Stomach smooth muscle (tissue), 2 donors: Measurements from ENCODE around the gene PIP5K1C.

Source experiments
- H3K27ac ChIP-seq: one replicate; pipeline ENCODE4 v1.7.0; 2013; ENCODE audit warnings: mild to moderate bottlenecking, low read length, inconsistent platforms
- H3K27me3 ChIP-seq, 2 donors: one replicate each; pipeline ENCODE4 v1.7.0; 2013; ENCODE audit warnings: low read length in 2 of 2; ENCODE audit not compliant: insufficient read depth in 2 of 2, control insufficient read depth in 1 of 2
- H3K36me3 ChIP-seq, 2 donors: one replicate each; pipeline ENCODE4 v1.7.0; 2013; ENCODE audit warnings: low read length in 2 of 2; ENCODE audit not compliant: control insufficient read depth in 2 of 2, insufficient read depth in 2 of 2
- H3K4me1 ChIP-seq: one replicate; pipeline ENCODE4 v1.7.0; 2013; ENCODE audit warnings: low read length; ENCODE audit not compliant: control insufficient read depth, insufficient read depth
- H3K4me3 ChIP-seq, 2 donors: one replicate each; pipeline ENCODE4 v1.7.0; 2013; ENCODE audit warnings: low read length in 2 of 2
- H3K9ac ChIP-seq, 2 donors: one replicate each; pipeline ENCODE4 v1.7.0; 2013; ENCODE audit warnings: low read length in 2 of 2, mild to moderate bottlenecking in 1 of 2
- H3K9me3 ChIP-seq, 2 donors: one replicate each; pipeline ENCODE4 v1.7.0; 2013; ENCODE audit warnings: low read length in 2 of 2; ENCODE audit not compliant: control insufficient read depth in 2 of 2
- donor health status: healthy.
- donor health status: Pancreatic carcinoma.

PIP5K1C gene

DNA sequence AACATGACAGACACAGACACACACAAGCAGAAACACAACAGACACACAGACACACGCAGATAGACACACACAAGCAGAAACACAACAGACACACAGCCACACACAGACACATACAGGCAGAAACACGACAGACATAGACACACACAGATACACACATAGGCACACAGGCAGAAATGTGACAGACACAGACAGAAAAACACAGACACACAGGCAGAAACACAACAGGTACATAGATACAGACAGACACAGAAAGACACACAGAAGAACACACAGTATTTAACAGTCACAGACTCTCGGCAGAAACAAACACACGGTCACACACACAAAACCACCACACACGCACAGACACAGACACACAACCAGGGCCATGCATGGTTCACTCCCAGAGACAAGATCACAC lies 94.5 kb downstream of the PIP5K1C start:
- Histone ChIP-seq H3K9me3 (no peaks in the 10 kb centered on the region), H3K36me3 (no peaks in the 10 kb centered on the region), H3K4me3 (peak overlapping the region; percentile 26 to 75), H3K4me1 (peaks cover 54% of the 10 kb centered on the region), H3K9ac (peak overlapping the region in 1 of 2 donors; percentile 55), H3K27me3 (peaks cover 0 to 5% of the 10 kb centered on the region in 2 donors), H3K27ac (no peak overlapping the region)

DNA sequence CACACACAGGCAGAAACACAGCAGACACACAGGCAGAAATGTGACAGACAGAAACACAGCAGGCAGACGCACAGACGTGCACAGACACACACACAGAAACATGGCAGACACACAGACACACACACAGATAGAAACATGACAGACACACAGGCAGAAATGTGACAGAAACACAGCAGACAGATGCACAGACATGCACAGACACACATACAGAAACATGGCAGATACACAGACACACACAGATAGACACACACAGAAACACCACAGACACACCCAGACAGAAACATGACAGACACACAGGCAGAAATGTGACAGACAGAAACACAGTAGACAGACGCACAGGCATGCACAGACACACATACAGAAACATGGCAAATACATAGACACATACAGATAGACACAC lies 94.9 kb downstream of the PIP5K1C start:
- Histone ChIP-seq H3K27me3 (peaks cover 0 to 5% of the 10 kb centered on the region in 2 donors), H3K9ac (peak overlapping the region in 1 of 2 donors; percentile 55), H3K9me3 (no peaks in the 10 kb centered on the region), H3K4me3 (peak overlapping the region in 1 of 2 donors; percentile 75), H3K27ac (no peak overlapping the region), H3K4me1 (peaks cover 54% of the 10 kb centered on the region), H3K36me3 (no peaks in the 10 kb centered on the region)

DNA sequence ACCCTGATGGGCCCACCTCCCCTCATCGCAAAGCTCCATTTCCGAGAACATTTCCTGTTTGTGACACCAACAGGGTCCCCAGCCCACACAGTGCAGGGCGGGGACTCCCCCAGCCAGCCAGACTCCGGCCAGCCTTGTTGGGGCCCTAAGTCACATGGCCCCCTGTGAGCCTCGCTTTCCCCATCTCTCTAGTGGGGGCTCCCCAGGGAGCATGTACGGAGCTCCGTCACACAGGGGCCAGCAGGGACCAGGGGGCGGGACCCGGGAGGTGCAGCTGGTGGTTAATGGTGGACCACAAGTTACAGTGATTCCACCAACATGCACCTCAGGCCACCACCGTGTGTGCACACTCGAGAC lies 95.3 kb downstream of the PIP5K1C start:
- Histone ChIP-seq H3K36me3 (no peaks in the 10 kb centered on the region), H3K9ac (no peak overlapping the region), H3K4me3 (peak overlapping the region in 1 of 2 donors; percentile 75), H3K9me3 (no peaks in the 10 kb centered on the region), H3K27ac (no peak overlapping the region), H3K27me3 (peaks cover 0 to 5% of the 10 kb centered on the region in 2 donors), H3K4me1 (peaks cover 54% of the 10 kb centered on the region)

DNA sequence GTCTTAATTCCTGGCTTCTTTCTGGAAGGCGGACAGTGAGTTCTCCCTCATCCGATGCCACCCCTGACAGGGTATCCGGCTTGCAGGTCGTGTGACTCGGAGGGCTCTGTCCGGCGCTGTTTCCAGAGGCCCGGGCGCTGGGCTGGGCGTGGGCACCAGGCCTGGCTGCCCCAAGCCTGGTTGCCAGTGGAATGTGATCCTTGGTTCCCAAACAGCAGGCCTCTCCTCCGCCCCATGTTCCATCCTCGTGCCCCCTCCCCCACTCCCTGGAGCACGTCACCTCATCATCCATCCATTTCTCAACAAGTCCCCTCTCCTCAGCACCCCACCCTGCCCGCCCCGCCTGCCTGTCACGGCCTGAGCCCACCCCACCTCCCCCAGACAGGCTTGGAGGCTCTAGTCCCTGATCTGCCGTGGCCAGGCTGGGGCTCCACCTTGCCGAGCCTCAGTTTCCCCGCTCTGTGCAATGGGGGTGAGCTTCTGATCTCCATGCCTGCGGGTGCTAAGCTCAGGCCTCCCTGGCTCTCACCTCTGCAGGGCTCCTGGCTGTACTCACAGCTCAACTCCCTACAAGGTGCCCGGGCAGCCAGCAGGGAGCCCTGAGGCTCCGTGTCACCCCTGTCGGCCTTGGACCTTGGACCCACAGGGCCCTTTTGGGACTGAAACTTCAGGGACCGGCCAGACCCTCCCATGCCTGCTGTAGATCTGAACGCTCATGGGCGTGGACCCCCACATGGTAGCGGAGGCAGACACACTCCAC lies 95.9 kb downstream of the PIP5K1C start:
- Histone ChIP-seq H3K9ac (no peak overlapping the region), H3K27ac (no peak overlapping the region), H3K9me3 (no peaks in the 10 kb centered on the region), H3K4me3 (no peak overlapping the region), H3K36me3 (no peaks in the 10 kb centered on the region), H3K4me1 (peaks cover 50% of the 10 kb centered on the region), H3K27me3 (peaks cover 0 to 5% of the 10 kb centered on the region in 2 donors)

DNA sequence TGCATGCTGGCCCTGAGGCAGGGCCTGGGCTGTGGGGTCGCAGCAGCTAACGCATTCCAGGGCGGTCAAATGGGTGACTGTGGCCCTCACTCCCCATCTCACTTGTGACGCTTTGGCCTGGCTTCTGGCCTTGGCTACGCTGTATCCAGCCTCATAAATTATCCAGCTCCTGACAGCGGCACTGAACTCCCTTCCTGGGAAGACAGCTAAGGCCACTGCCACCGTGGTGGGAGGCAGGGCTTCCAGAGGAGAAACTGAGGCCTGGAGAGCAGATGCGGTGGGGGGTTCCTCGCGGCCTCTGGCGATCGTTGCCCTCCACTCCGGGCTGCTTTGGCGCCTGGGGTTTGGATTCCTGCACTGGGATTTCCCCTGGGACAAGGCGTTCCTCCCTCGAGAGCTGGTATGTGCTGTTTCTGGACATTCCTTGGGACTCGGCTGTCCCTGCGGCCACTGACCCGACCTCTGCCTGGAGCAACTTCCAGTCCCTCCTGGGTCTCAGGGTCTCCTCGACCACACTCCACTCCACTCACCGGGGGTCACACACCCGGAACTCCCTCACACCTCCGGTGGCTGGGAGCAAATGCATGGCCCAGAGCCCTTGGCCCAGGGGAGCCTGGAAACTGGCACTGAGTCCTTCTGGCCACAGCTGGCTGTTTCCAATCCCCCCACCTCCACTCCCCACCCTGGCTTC lies 97.0 kb downstream of the PIP5K1C start:
- H3K9ac ChIP-seq = no peak overlapping the region

DNA sequence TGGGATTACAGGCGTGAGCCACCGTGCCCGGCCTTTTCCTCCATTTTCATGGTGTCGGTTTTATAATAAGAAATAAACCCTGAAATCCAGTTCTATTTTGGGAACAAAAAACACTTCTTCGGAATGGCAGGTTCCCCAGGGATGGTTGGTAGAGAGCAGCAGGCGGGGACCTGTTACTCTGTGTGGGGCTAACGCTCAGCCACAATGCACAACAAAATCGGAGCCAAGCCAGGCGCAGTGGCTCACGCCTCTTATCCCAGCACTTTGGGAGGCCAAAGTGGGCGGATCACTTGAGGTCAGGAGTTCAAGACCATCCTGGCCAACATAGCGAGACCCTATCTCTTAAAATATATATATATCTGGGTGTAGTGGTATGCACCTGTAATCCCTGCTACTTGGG lies 99.2 kb downstream of the PIP5K1C start:
- Histone ChIP-seq H3K27ac (no peak overlapping the region), H3K4me3 (no peak overlapping the region), H3K36me3 (no peaks in the 10 kb centered on the region), H3K27me3 (peaks cover 0 to 4% of the 10 kb centered on the region in 2 donors), H3K4me1 (peaks cover 19% of the 10 kb centered on the region), H3K9ac (no peak overlapping the region), H3K9me3 (no peaks in the 10 kb centered on the region)

More for the DNA sequence above, 97.0 kb downstream of the PIP5K1C start:
- Histone ChIP-seq H3K4me3 (no peak overlapping the region), H3K36me3 (no peaks in the 10 kb centered on the region), H3K27ac (peak overlapping the region; percentile 18), H3K27me3 (peaks cover 0 to 5% of the 10 kb centered on the region in 2 donors), H3K4me1 (peaks cover 38% of the 10 kb centered on the region), H3K9me3 (no peaks in the 10 kb centered on the region)

DNA sequence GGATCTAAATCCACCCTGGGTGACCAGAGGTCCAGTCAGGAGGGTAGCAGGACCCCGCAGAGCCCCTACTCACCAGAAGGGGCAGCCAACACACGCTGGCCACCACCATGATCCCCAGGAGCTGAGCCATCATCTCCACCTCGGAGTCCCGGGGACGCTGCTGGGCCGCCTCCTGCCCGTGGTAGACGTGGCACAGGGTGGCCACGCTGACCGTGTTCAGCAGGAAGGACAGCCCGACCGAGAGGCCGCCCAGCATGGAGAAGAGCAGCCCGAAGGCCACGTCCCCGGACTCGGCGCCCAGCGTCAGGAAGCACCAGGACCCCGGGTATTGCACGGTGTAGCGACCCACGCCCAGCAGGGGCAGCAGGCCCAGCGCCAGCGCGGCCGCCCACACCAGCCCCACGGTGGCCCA lies 100.5 kb downstream of the PIP5K1C start:
- H3K36me3 ChIP-seq = no peaks in the 10 kb centered on the region
- no peak overlapping the region for H3K9ac ChIP-seq
- H3K4me1 ChIP-seq = peaks cover 8% of the 10 kb centered on the region
- H3K4me3 ChIP-seq = no peak overlapping the region
- H3K27ac ChIP-seq = no peak overlapping the region
- H3K9me3 ChIP-seq = no peaks in the 10 kb centered on the region
- H3K27me3 ChIP-seq = no peaks in the 10 kb centered on the region

DNA sequence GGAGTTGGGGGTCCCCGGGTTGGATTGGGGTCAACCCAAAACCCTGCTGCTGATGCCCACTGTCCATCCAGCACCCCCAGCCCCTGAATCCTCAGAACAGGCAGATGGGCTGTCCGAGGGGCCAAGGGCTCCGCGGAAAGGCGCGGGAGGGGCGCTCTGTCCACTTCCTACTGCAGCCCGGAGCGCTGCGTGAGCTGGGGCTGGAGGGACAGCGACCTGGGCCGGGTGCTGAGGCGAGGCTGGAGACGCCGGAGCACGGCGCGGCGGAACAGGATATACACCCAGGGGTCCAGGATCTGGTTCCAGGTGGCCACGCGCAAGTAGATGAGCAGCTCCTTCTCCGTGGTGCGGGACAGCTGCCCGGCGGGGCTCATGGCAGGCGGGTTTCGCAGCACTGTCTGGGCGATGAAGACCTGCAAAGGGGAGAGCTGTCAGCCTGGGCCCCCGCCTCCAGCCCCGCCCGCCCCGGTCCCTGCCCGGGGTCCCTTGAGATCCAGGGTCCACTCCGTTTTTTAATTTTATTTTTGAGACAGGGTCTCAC lies 104.7 kb downstream of the PIP5K1C start:
- Histone ChIP-seq H3K4me1 (no peaks in the 10 kb centered on the region), H3K36me3 (no peaks in the 10 kb centered on the region), H3K27ac (no peak overlapping the region), H3K9me3 (no peaks in the 10 kb centered on the region), H3K9ac (no peak overlapping the region), H3K27me3 (no peaks in the 10 kb centered on the region), H3K4me3 (no peak overlapping the region)

DNA sequence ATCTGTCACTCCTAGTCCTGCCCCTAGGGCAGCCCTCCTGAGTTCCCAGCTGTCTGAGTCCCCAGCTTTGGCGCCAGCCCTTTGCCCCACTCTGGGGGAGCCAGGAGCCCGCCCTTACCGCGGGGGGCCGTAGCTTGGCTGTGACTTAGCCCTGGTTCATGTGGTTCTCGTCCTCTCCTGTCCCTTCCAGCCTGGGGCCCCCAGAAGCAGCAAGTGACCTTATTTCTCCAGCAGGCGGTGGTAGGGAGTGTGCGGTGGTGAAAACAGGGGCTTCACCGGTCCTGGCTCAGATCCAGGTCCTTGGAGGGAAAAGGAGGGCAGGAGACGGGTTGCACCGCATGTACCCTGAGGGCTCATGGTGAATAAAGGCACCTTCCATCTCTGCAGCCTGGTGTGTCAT lies 107.1 kb downstream of the PIP5K1C start:
- Histone ChIP-seq H3K4me3 (no peak overlapping the region), H3K9me3 (no peaks in the 10 kb centered on the region), H3K36me3 (no peaks in the 10 kb centered on the region), H3K4me1 (no peaks in the 10 kb centered on the region), H3K27ac (no peak overlapping the region), H3K9ac (no peak overlapping the region), H3K27me3 (no peaks in the 10 kb centered on the region)

DNA sequence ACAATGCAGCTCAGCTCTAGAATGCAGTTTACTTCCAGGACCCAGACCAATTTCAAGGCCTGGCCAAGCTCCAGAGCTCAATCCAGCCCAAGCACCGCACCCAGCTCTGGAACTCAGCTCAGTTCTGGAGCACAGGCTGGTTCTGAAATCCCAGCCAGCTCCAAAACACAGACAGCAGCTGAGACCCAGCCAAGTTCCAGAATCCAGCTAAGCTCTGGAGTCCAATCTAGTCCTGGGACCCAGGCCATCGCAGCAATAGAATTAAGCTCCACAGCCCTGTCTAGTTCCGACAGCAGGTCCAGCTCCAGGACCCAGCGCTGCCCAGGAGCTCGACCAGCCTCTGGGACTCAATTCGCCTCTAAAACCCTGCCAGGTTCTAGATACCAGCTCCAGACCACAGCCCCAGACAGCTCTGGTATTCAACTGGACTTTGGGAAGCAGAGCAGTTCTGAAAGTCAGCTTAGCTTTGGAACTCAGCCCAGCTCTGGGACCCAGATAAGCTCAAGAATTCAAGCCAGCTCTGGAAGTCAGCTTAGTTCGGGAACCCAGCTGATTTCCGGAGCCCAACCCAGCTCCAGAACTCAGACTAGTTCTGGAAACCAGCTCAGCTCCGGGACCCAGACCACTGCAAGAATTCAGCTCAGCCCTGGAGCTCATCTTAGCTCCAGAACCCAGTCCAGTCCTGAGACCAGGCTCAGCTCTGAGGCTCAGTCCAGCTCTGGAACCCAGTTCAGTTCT lies 108.2 kb downstream of the PIP5K1C start:
- H3K9me3 ChIP-seq = no peaks in the 10 kb centered on the region
- no peak overlapping the region for H3K27ac ChIP-seq
- H3K4me3 ChIP-seq = no peak overlapping the region
- H3K36me3 ChIP-seq = no peaks in the 10 kb centered on the region
- H3K4me1 ChIP-seq = peaks cover 3% of the 10 kb centered on the region
- H3K9ac ChIP-seq = no peak overlapping the region
- H3K27me3 ChIP-seq = no peaks in the 10 kb centered on the region
